Smooth muscle cell (in vitro differentiated cells): ENCODE results near the gene KRT6C. TPM values are rescaled to one million over a fixed set of nuclear protein-coding genes. Genes with fewer than 3 reads are reported as not detected.

Experiments
- DNase-seq: peaks from one replicate; lab custom pipeline; 2025; ENCODE audit not compliant: unreplicated experiment; lab: John Stamatoyannopoulos, UW
- H2AFZ ChIP-seq: fragments of 200-600 bp; sonication (generic); 2 replicates; pipeline ENCODE4 v1.6.0; 2016; ENCODE audit warnings: antibody characterized with exemption, low read depth, mild to moderate bottlenecking
- H3F3A ChIP-seq: fragments of 200-600 bp; sonication (generic); 2 replicates; pipeline ENCODE4 v1.6.0; 2017; ENCODE audit warnings: antibody characterized with exemption, low read depth
- H3K27ac ChIP-seq: fragments of 200-600 bp; sonication (generic); 2 replicates; pipeline ENCODE4 v1.5.1; 2016; ENCODE audit warnings: low read depth, mild to moderate bottlenecking
- H3K27me3 ChIP-seq: fragments of 200-600 bp; sonication (generic); 2 replicates; pipeline ENCODE4 v1.6.1; 2016; ENCODE audit warnings: low read depth, mild to moderate bottlenecking
- H3K36me3 ChIP-seq: fragments of 200-600 bp; sonication (generic); 2 replicates; pipeline ENCODE4 v1.5.1; 2016; ENCODE audit warnings: low read depth
- H3K4me1 ChIP-seq: fragments of 200-600 bp; sonication (generic); 2 replicates; pipeline ENCODE4 v1.5.1; 2016; ENCODE audit warnings: low read depth
- H3K4me2 ChIP-seq: fragments of 200-600 bp; sonication (generic); 2 replicates; pipeline ENCODE4 v1.6.0; 2016; ENCODE audit warnings: mild to moderate bottlenecking
- H3K4me3 ChIP-seq: fragments of 200-600 bp; sonication (generic); 2 replicates; pipeline ENCODE4 v1.5.1; 2016; ENCODE audit warnings: mild to moderate bottlenecking
- H3K79me2 ChIP-seq: fragments of 200-600 bp; sonication (generic); 2 replicates; pipeline ENCODE4 v1.6.0; 2016; ENCODE audit warnings: low read depth, mild to moderate bottlenecking
- H3K9ac ChIP-seq: fragments of 200-600 bp; sonication (generic); 2 replicates; pipeline ENCODE4 v1.6.0; 2016; ENCODE audit warnings: low read depth
- H3K9me3 ChIP-seq: fragments of 200-600 bp; sonication (generic); replicated peaks from 2 replicates; pipeline ENCODE4 v1.5.1; 2016; ENCODE audit warnings: low read depth
- H4K20me1 ChIP-seq: fragments of 200-600 bp; sonication (generic); 2 replicates; pipeline ENCODE4 v1.6.0; 2016; ENCODE audit warnings: low read depth
- WGBS: methylation state at CpG from one replicate; pipeline ENCODE4 v1.1.7; 2016; ENCODE audit warnings: low lambda C conversion rate; 5-methylcytosine and 5-hydroxymethylcytosine counted together
- polyA plus RNA-seq: library from polyadenylated mRNA; unstranded; fragments of >200 nt; fragmentation: Nextera tagmentation; extraction: Ambion mirVana; gene quantifications from 2 replicates; pipeline ENCODE4 v1.2.1, GENCODE V29; 2016
- total RNA-seq: library from RNA; depleted of rRNA; stranded (reverse); fragments of >200 nt; gene quantifications from 2 replicates; pipeline ENCODE4 v1.2.3, GENCODE V29; 2014
- TF ChIP-seq, protein P1 (sequence below): fragments of 200-600 bp; sonication (generic); IDR thresholded peaks from 2 replicates; pipeline ENCODE4 v1.5.1; 2017; ENCODE audit warnings: borderline replicate concordance, mild to moderate bottlenecking, antibody characterized with exemption; ENCODE audit not compliant: insufficient read depth, poor library complexity, severe bottlenecking

KRT6C gene
- total and polyA plus RNA-seq, 2 experiments from 2014 or later, result 22.0 to 32.6 TPM

DNA sequence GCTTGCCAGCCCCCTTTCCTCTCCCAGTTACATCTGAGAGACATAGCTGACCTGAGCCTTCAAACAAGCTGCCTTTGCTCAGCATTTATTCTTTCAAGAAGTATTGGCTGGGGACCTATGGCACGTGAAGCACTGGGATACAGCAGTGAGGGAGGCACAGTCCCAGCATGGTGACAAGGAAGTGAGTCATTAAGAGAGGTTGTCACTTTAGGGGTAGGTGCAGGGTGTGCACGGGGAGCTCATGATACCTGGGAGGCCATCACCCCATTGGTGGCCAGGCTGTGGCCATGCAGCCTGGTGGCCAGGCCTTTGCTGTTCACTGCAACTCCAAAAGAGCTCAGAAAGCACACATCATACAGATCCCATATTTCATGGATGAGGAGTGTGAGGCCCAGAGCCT, 33.8 kb downstream of the KRT6C start:
- H3K27ac ChIP-seq, result peak overlapping the region; percentile 95
- no peak overlapping the region for H3K4me3 ChIP-seq
- TF ChIP-seq, protein P1, sequence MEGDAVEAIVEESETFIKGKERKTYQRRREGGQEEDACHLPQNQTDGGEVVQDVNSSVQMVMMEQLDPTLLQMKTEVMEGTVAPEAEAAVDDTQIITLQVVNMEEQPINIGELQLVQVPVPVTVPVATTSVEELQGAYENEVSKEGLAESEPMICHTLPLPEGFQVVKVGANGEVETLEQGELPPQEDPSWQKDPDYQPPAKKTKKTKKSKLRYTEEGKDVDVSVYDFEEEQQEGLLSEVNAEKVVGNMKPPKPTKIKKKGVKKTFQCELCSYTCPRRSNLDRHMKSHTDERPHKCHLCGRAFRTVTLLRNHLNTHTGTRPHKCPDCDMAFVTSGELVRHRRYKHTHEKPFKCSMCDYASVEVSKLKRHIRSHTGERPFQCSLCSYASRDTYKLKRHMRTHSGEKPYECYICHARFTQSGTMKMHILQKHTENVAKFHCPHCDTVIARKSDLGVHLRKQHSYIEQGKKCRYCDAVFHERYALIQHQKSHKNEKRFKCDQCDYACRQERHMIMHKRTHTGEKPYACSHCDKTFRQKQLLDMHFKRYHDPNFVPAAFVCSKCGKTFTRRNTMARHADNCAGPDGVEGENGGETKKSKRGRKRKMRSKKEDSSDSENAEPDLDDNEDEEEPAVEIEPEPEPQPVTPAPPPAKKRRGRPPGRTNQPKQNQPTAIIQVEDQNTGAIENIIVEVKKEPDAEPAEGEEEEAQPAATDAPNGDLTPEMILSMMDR, result no peak
- H2AFZ ChIP-seq, result no peak overlapping the region
- H3K79me2 ChIP-seq, result no peaks in the 10 kb centered on the region
- H3K36me3 ChIP-seq, result no peaks in the 10 kb centered on the region
- no peaks in the 10 kb centered on the region for H3K27me3 ChIP-seq
- H4K20me1 ChIP-seq, result no peaks in the 10 kb centered on the region
- H3K4me1 ChIP-seq, result peaks cover 26% of the 10 kb centered on the region
- peak overlapping the region; percentile 84 for H3K9ac ChIP-seq
- no peak for DNase-seq
- 69% methylated on average over 2 of the region's 2 CpGs for WGBS
- no peaks in the 10 kb centered on the region for H3K9me3 ChIP-seq
- H3F3A ChIP-seq, result peaks cover 15% of the 10 kb centered on the region
- no peak overlapping the region for H3K4me2 ChIP-seq

DNA sequence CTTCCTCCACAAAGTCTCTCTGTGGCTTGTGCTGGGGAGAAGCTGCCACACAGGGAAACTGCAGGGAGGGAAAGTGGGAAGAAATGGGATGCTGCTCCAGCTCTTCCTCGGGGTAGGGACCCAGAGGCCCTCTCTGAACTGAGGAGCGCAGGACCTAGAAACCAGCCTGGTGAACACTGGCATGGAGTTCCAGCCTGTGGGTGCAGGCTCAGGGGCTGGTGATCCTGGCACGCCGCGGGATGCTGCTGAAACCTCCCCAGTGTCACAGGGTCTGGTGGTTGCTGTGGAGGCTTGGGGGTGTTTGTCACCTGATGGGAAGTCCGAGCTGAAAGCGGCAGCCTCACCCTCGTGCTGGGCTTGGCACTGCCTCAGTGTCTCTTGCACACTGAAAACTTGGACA, 34.2 kb downstream of the KRT6C start:
- Histone ChIP-seq H3K27ac (no peak overlapping the region), H2AFZ (no peak overlapping the region), H3K36me3 (no peaks in the 10 kb centered on the region), H3K27me3 (no peaks in the 10 kb centered on the region), H3K9ac (no peak overlapping the region), H3K4me1 (peaks cover 26% of the 10 kb centered on the region), H3K79me2 (no peaks in the 10 kb centered on the region), H3K4me2 (no peak overlapping the region), H3K9me3 (no peaks in the 10 kb centered on the region), H3K4me3 (no peak overlapping the region), H4K20me1 (no peaks in the 10 kb centered on the region), H3F3A (peaks cover 15% of the 10 kb centered on the region)
- no peak for DNase-seq
- TF ChIP-seq, protein P1, result no peak
- 84% methylated on average over 8 of the region's 8 CpGs for WGBS

DNA sequence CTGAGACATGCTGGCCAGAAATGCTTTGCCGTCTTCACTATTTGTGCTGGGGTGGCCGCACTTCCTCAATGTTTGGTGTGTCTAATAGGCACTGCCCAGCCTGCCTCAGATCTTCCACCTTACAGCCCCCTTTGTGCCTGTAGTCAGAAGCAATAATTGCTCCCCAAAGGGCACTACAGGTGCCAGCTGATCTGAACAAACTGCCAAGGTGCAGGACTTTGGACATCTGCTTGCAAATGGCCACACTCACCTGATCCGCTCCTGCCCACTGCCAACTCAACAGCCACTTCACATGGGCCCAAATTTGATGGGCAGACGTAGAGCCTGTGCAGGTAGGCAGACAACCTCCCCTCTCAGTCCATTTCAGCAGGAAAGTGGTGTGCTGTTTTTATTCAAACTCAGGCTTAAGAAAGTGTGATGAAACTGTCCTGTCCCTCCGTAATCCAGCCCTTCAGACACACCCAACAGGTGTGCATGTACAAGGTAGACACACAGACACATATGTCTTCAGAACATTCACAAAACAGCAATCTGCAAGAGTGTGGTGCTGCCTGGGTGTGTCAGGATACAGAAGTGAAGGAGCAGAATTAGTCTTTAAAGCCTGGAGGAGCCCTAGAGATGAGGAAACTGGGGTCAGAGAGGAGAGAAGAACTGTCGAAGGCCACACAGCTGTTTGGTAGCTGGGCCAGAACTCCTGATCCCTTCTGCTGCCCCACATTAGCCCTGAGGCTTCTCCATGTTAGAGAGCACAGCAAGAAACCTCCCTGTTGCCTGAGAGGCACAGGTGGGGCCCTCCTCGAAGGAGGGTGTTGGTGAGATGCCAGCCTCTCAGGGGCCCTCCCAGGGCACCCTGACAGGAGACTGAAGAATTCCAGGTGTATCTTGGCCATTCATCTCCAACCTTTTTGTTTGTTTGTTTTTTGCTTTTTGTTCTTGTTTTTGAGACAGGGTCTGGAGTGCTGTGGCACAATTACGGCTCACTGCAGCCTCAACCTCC, 35.0 kb downstream of the KRT6C start:
- no peak overlapping the region for H3K9ac ChIP-seq
- DNase-seq, result no peak
- H3K4me1 ChIP-seq, result peaks cover 26% of the 10 kb centered on the region

More for the DNA sequence above, 35.0 kb downstream of the KRT6C start:
- TF ChIP-seq, protein P1, result no peak
- Histone ChIP-seq H3K9me3 (no peaks in the 10 kb centered on the region), H3F3A (peaks cover 15% of the 10 kb centered on the region), H4K20me1 (no peaks in the 10 kb centered on the region), H3K4me2 (no peak overlapping the region), H2AFZ (no peak overlapping the region), H3K27ac (no peak overlapping the region), H3K79me2 (no peaks in the 10 kb centered on the region), H3K27me3 (no peaks in the 10 kb centered on the region), H3K4me3 (no peak overlapping the region), H3K36me3 (no peaks in the 10 kb centered on the region)
- 87% methylated on average over 8 of the region's 8 CpGs for WGBS
